ENCODE measurements around the gene ALPP.

GRCh38 chr2:232362174-232362900, 16.2 kb upstream of the ALPP start:
- TF ChIP-seq CTCF (IDR thresholded peaks at IDR 0.05) (no peak), POLR2A (IDR thresholded peaks at IDR 0.05) (no peak)
